ENCODE results near the gene ANKRD31. TPM values are rescaled to one million over a fixed set of nuclear protein-coding genes. Genes with fewer than 3 reads are reported as not detected.
A peak's percentile ranks its signal among the peaks of the same experiment; 100 is the strongest.
"Not testable (repeated sequence)": the region's sequence is repeated elsewhere in the genome, so short reads cannot be mapped to it uniquely, and the experiment has no call there.

Gene ANKRD31
- total RNA-seq, 4 donors from 2014 or later, result 0.19 TPM; not detected in 3

DNA sequence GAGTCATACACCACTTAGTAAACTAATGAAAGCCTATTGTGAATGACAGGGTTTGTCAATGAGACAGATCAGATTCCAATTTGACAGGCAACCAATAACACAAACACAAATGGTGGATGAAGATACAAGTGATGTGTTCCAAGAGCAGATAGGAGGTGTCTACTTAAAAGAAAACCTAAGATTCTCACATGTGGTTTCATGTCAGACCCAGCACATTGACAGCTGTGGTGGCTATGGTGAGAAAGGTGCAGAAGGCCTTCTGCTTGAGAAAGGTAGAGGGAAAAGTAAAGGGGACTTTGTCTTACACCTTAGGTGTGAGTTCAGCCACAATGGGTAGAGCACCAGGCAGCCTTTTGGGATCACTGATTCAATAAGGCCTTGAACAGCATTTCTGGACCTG is 11.2 kb downstream of the ANKRD31 start:
- no peak for DNase-seq
- TF ChIP-seq, protein P1, sequence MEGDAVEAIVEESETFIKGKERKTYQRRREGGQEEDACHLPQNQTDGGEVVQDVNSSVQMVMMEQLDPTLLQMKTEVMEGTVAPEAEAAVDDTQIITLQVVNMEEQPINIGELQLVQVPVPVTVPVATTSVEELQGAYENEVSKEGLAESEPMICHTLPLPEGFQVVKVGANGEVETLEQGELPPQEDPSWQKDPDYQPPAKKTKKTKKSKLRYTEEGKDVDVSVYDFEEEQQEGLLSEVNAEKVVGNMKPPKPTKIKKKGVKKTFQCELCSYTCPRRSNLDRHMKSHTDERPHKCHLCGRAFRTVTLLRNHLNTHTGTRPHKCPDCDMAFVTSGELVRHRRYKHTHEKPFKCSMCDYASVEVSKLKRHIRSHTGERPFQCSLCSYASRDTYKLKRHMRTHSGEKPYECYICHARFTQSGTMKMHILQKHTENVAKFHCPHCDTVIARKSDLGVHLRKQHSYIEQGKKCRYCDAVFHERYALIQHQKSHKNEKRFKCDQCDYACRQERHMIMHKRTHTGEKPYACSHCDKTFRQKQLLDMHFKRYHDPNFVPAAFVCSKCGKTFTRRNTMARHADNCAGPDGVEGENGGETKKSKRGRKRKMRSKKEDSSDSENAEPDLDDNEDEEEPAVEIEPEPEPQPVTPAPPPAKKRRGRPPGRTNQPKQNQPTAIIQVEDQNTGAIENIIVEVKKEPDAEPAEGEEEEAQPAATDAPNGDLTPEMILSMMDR (IDR thresholded peaks at IDR 0.05), result no peak
- no peak for TF ChIP-seq POLR2A (IDR thresholded peaks at IDR 0.05)
- H3K27ac ChIP-seq, result no peak overlapping the region
- no peaks in the 10 kb centered on the region for H3K36me3 ChIP-seq
- no peaks in the 10 kb centered on the region for H3K4me1 ChIP-seq
- H3K9me3 ChIP-seq, result no peaks in the 10 kb centered on the region
- no peaks in the 10 kb centered on the region for H3K27me3 ChIP-seq
- H3K4me3 ChIP-seq, result no peak overlapping the region

DNA sequence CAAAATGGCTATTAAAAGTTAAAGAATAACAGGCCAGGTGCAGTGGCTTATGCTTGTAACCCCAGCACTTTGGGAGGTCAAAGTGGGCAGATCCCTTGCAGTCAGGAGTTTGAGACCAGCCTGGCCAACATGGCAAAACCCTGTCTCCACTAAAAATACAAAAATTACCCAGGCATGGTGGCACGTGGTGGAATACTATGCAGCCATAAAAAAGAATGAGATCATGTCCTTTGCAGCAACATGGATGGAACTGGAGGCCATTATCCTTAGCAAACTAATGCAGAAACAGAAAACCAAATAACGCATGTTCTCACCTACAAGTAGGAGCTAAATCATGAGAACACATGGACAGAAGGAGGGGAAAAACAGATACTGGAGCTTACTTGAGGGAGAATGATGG is 15.9 kb downstream of the ANKRD31 start:
- not testable (repeated sequence) for H3K27me3 ChIP-seq, H3K4me3 ChIP-seq, H3K27ac ChIP-seq, H3K36me3 ChIP-seq, H3K4me1 ChIP-seq, DNase-seq, H3K9me3 ChIP-seq

DNA sequence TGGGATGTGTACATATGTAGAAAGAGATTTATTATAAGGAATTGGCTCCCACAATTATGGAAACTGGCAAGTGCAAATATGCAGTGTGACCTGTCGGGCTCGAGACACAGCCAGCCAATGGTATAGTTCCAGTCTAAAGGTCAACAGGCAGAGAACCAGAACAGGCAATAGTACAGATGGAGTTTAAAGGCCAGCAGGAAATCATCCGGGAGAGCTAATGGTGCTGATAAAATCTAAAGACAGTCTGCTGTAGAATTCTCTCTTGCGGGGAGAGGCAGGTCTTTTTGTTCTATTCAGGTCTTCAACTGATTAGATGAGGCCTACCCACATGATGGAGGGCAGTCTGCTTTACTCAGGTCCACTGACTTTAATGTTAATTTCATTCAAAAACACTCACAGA is 21.8 kb downstream of the ANKRD31 start:
- Histone ChIP-seq H3K4me3 (no peak overlapping the region), H3K27me3 (no peaks in the 10 kb centered on the region), H3K4me1 (peaks cover 0 to 10% (median 0%) of the 10 kb centered on the region in 4 donors), H3K9me3 (no peaks in the 10 kb centered on the region), H3K27ac (peak overlapping the region in 3 of 4 donors; percentile 4 to 55 (median 53)), H3K36me3 (no peaks in the 10 kb centered on the region)
- DNase-seq, result peak in 1 of 3 donors; percentile 70
- TF ChIP-seq, protein P1 (IDR thresholded peaks at IDR 0.05), result no peak
- no peak for TF ChIP-seq POLR2A (IDR thresholded peaks at IDR 0.05)

DNA sequence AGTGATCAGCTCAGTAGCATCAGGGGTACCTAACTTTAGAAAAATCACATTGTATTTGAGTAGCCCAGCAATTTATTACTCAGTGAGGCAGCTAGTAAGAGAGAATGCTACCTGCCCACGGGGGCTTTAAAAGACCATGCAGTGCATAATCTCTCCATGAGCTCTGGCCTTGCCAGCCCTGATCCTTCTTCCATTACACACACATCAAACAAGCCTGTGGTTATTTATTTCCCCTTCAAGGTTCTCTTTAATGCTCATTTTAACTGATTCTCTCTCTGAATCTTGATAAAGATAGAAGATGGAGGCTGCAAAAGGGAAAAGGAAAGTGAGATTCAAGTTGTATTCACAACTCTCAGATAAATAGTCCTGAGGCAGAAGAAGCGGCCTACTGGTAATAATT is 22.3 kb downstream of the ANKRD31 start:
- H3K27me3 ChIP-seq, result no peaks in the 10 kb centered on the region
- H3K36me3 ChIP-seq, result no peaks in the 10 kb centered on the region
- no peaks in the 10 kb centered on the region for H3K9me3 ChIP-seq
- H3K4me3 ChIP-seq, result no peak overlapping the region
- no peak for TF ChIP-seq POLR2A (IDR thresholded peaks at IDR 0.05)
- TF ChIP-seq, protein P1 (IDR thresholded peaks at IDR 0.05), result no peak
- no peak for DNase-seq
- peaks cover 0 to 10% (median 0%) of the 10 kb centered on the region in 4 donors for H3K4me1 ChIP-seq
- H3K27ac ChIP-seq, result peak overlapping the region in 3 of 4 donors; percentile 4 to 55 (median 53)

DNA sequence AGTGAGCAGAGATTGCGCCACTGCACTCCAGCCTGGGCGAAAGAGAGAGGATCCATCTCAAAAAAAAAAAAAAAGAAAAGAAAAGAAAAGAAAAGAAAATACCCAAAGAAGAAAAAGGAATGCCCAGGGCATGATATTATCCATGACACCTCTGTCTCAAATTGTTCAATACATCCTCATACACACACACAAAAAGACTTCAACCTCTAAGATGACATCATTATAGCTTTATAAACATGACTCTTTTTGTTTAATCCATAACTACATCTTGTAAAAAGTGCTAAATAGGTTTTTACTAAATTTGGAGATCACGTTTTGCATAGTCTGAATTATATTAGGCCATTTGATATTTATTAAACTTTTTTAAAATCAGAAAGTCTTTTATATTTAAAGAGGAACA is 33.1 kb downstream of the ANKRD31 start:
- Histone ChIP-seq H3K27ac (no peak overlapping the region), H3K36me3 (no peaks in the 10 kb centered on the region), H3K4me3 (no peak overlapping the region), H3K9me3 (no peaks in the 10 kb centered on the region), H3K27me3 (no peaks in the 10 kb centered on the region), H3K4me1 (no peaks in the 10 kb centered on the region)
- no peak for TF ChIP-seq POLR2A (IDR thresholded peaks at IDR 0.05)
- TF ChIP-seq, protein P1 (IDR thresholded peaks at IDR 0.05), result no peak
- no peak for DNase-seq

DNA sequence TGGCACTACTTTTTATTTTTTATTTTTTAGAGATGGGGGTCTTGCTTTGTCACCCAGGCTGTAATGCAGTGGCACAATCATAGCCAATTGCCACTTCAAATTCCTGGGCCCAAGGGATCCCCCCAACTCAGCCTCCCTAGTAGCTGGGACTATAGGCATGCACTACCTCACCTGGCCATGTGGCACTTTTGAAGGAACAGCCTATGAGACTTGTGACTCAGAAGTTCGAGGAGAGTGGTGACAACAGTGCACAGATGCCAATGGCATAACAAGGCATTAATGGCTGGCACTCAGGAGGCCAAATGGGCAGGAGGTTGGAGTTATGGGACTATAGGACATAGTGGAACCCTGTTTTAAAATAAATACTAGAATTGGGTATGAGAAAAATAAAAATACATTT is 33.7 kb downstream of the ANKRD31 start:
- DNase-seq, result peak in 1 of 3 donors; percentile 47

More for the DNA sequence above, 33.7 kb downstream of the ANKRD31 start:
- TF ChIP-seq, protein P1 (IDR thresholded peaks at IDR 0.05), result peak in 2 of 6 experiments; percentile 28 to 36
- no peak for TF ChIP-seq POLR2A (IDR thresholded peaks at IDR 0.05)
- H3K4me3 ChIP-seq, result no peak overlapping the region
- no peaks in the 10 kb centered on the region for H3K27me3 ChIP-seq
- H3K27ac ChIP-seq, result no peak overlapping the region
- H3K36me3 ChIP-seq, result no peaks in the 10 kb centered on the region
- no peaks in the 10 kb centered on the region for H3K4me1 ChIP-seq
- no peaks in the 10 kb centered on the region for H3K9me3 ChIP-seq
